HL-60 (cell line): ENCODE data around the gene TENT4B.

Source experiments
- DNase-seq, 2 experiments: peaks; one replicate each; pipeline ENCODE4 v3.0.0-alpha.2; 2010 to 2020; ENCODE audit warnings: low read depth in 1 of 2, low spot score in 1 of 2
- H3K27ac ChIP-seq: fragments of 250-450 bp; sonication (Bioruptor Pico); replicated peaks from 2 replicates; pipeline ENCODE4 v1.5.1; 2020; ENCODE audit warnings: mild to moderate bottlenecking, moderate library complexity
- H3K27me3 ChIP-seq: fragments of 250-450 bp; sonication (Bioruptor Pico); 2 replicates; pipeline ENCODE4 v1.5.1; 2021; ENCODE audit warnings: mild to moderate bottlenecking, moderate library complexity; ENCODE audit not compliant: insufficient read depth, poor library complexity, severe bottlenecking
- H3K4me3 ChIP-seq: replicated peaks from 2 replicates; pipeline ENCODE4 v1.5.1; 2011; ENCODE audit warnings: mild to moderate bottlenecking, control low read depth, low read length; ENCODE audit not compliant: insufficient read depth
- CTCF ChIP-seq: IDR thresholded peaks from one replicate; pipeline ENCODE4 v1.5.1; 2011; ENCODE audit warnings: low read length, control low read depth, inconsistent platforms; ENCODE audit not compliant: insufficient read depth
- GABPA ChIP-seq: IDR thresholded peaks from 2 replicates; pipeline ENCODE4 v1.6.1; 2012; ENCODE audit warnings: low read depth
- POLR2AphosphoS5 ChIP-seq: IDR thresholded peaks from 2 replicates; pipeline ENCODE4 v1.6.1; 2012; ENCODE audit warnings: low read depth
- REST ChIP-seq: IDR thresholded peaks from 2 replicates; pipeline ENCODE4 v1.6.1; 2012; ENCODE audit warnings: low read depth; ENCODE audit not compliant: insufficient replicate concordance
- SPI1 ChIP-seq: IDR thresholded peaks from 2 replicates; pipeline ENCODE4 v1.6.1; 2012; ENCODE audit warnings: low read depth, mild to moderate bottlenecking, borderline replicate concordance

TENT4B gene

GRCh38 chr16:50251375-50252081 lies 98.4 kb downstream of the TENT4B start:
- no peak for TF ChIP-seq CTCF
- no peak for TF ChIP-seq REST
- TF ChIP-seq SPI1 = no peak
- no peak for TF ChIP-seq POLR2AphosphoS5
- TF ChIP-seq GABPA = no peak
- Histone ChIP-seq H3K4me3 (no peak overlapping the region), H3K27ac (no peak overlapping the region), H3K27me3 (no peaks in the 10 kb centered on the region)
- DNase-seq = no peak

- TF ChIP-seq CTCF (no peak), POLR2AphosphoS5 (no peak), REST (no peak), GABPA (no peak), SPI1 (no peak)
- Histone ChIP-seq H3K27me3 (no peaks in the 10 kb centered on the region), H3K27ac (no peak overlapping the region), H3K4me3 (no peak overlapping the region)
- DNase-seq = no peak
Observed at GRCh38 chr16:50252082-50252611, 99.0 kb downstream of the TENT4B start.

GRCh38 chr16:50252874-50253513 lies 99.9 kb downstream of the TENT4B start:
- TF ChIP-seq POLR2AphosphoS5 (no peak), GABPA (no peak), SPI1 (no peak), REST (no peak), CTCF (no peak)
- Histone ChIP-seq H3K4me3 (no peak overlapping the region), H3K27ac (no peak overlapping the region), H3K27me3 (no peaks in the 10 kb centered on the region)
- no peak for DNase-seq
